Adipocyte (in vitro differentiated cells): Measurements from ENCODE around the gene DVL2.

Experiments
- DNase-seq: peaks from one replicate; pipeline ENCODE4 v3.0.0-alpha.2; 2015; ENCODE audit warnings: low read depth
- H3K27me3 ChIP-seq: replicated peaks from 2 replicates; pipeline ENCODE4 v1.7.0; 2013; ENCODE audit warnings: mild to moderate bottlenecking, low read length, moderate library complexity; ENCODE audit not compliant: control insufficient read depth, insufficient read depth
- H3K36me3 ChIP-seq: 2 replicates; pipeline ENCODE4 v1.7.0; 2013; ENCODE audit warnings: low read length, mild to moderate bottlenecking, moderate library complexity; ENCODE audit not compliant: control insufficient read depth, insufficient read depth, severe bottlenecking
- H3K4me1 ChIP-seq: 2 replicates; pipeline ENCODE4 v1.7.0; 2013; ENCODE audit warnings: mild to moderate bottlenecking, low read length, moderate library complexity; ENCODE audit not compliant: control insufficient read depth, insufficient read depth
- H3K4me3 ChIP-seq: 2 replicates; pipeline ENCODE4 v1.7.0; 2013; ENCODE audit warnings: mild to moderate bottlenecking, low read length, moderate library complexity
- H3K9ac ChIP-seq: 2 replicates; pipeline ENCODE4 v1.7.0; 2013; ENCODE audit warnings: mild to moderate bottlenecking, low read length, moderate library complexity
- H3K9me3 ChIP-seq: 2 replicates; pipeline ENCODE4 v1.7.0; 2013; ENCODE audit warnings: mild to moderate bottlenecking, low read length, moderate library complexity; ENCODE audit not compliant: control insufficient read depth

Gene DVL2

GRCh38 chr17:7204336-7204735, 30.0 kb downstream of the DVL2 start:
- peak overlapping the region; percentile 79 for H3K9ac ChIP-seq
- peak overlapping the region; percentile 83 for H3K4me3 ChIP-seq
- no peaks in the 10 kb centered on the region for H3K27me3 ChIP-seq
- H3K4me1 ChIP-seq = peaks cover 7% of the 10 kb centered on the region
- H3K36me3 ChIP-seq = peaks cover 31% of the 10 kb centered on the region
- H3K9me3 ChIP-seq = no peaks in the 10 kb centered on the region
- no peak for DNase-seq

- DNase-seq = no peak
- H3K9me3 ChIP-seq = no peaks in the 10 kb centered on the region
- peaks cover 31% of the 10 kb centered on the region for H3K36me3 ChIP-seq
- no peak overlapping the region for H3K4me3 ChIP-seq
- no peak overlapping the region for H3K9ac ChIP-seq
- H3K27me3 ChIP-seq = no peaks in the 10 kb centered on the region
- peaks cover 7% of the 10 kb centered on the region for H3K4me1 ChIP-seq
These were observed 30.9 kb downstream of the DVL2 start for GRCh38 chr17:7203391-7203790.

DNA sequence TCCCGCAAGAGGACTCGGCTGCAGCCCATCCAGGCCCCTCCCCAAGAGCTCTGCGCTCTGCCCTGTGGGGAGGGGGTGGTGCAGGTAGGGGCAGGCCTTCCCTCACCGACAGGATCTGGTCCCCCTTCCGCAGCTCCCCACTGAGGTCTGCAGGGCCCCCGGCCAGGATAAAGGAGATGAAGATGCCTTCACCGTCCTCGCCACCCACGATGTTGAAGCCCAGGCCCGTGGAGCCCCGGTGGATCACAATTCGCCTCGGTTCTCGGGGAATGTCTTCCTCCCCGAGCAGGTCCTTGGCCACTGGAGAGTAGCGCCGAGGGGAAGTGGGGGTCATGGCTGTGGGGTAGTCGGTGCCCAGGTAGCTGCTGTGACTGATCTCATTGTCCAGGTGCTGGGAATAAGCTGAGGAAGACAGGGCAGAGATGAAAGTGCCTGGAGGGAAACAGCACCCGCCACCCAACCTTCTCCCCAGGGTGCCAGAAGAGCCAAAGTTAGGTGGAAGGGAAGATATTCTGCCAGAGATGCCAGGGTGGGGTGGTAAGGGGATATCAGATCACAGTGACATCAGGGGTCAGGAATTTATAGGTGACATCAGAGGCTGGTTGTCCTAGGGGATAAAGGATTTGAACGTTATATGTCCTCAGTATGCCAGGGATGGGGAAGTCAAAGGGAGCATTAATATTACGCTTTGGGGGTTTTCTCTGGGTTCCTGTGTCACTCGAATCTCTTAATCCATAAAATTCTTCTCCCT, 37.5 kb downstream of the DVL2 start:
- H3K9ac ChIP-seq = no peak overlapping the region
- H3K9me3 ChIP-seq = no peaks in the 10 kb centered on the region
- H3K36me3 ChIP-seq = peaks cover 49% of the 10 kb centered on the region
- H3K27me3 ChIP-seq = no peaks in the 10 kb centered on the region
- no peak overlapping the region for H3K4me3 ChIP-seq
- DNase-seq = no peak
- no peaks in the 10 kb centered on the region for H3K4me1 ChIP-seq

GRCh38 chr17:7195971-7196370, 38.3 kb downstream of the DVL2 start:
- H3K9me3 ChIP-seq = no peaks in the 10 kb centered on the region
- no peak for DNase-seq
- H3K36me3 ChIP-seq = peaks cover 44% of the 10 kb centered on the region

DNA sequence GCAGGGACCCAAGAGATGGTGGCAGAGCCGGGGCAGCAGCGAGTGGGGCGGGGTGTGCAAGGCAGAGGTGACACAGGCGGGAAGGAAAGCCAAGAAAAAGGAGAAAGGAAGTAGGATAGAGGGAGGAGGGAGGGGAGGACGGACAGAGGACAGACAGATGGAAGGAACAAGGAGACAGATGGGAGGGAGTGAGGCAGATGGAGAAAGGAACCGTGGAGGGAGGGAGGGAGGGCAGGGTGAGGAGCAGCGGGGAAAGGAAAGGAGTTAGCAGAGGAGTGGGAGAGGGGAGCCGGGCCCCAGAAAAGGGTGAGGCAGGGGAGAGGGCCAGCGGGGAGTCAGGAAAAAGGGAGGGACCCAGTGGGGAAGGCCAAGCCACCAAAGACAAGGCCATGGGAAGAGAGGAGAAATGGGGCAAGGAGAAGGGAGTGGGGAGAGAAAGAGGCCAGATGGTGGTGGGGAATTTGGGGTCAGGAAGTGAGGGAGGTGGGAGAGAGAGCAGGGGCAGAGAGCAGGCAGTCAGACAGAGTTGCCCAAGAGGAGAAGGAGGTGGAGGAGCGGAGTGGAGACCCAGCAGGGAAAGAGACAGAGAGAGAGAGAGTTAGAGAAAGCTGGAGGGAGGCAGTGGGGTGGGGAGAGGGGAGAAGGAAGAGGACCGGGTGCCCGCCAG, 41.9 kb downstream of the DVL2 start:
- no peak overlapping the region for H3K4me3 ChIP-seq
- peaks cover 38% of the 10 kb centered on the region for H3K36me3 ChIP-seq
- no peaks in the 10 kb centered on the region for H3K4me1 ChIP-seq
- H3K9me3 ChIP-seq = no peaks in the 10 kb centered on the region
- no peak for DNase-seq
- H3K9ac ChIP-seq = no peak overlapping the region
- H3K27me3 ChIP-seq = no peaks in the 10 kb centered on the region

More at GRCh38 chr17:7195971-7196370, 38.3 kb downstream of the DVL2 start:
- no peak overlapping the region for H3K9ac ChIP-seq
- no peak overlapping the region for H3K4me3 ChIP-seq
- H3K4me1 ChIP-seq = no peaks in the 10 kb centered on the region
- H3K27me3 ChIP-seq = no peaks in the 10 kb centered on the region

DNA sequence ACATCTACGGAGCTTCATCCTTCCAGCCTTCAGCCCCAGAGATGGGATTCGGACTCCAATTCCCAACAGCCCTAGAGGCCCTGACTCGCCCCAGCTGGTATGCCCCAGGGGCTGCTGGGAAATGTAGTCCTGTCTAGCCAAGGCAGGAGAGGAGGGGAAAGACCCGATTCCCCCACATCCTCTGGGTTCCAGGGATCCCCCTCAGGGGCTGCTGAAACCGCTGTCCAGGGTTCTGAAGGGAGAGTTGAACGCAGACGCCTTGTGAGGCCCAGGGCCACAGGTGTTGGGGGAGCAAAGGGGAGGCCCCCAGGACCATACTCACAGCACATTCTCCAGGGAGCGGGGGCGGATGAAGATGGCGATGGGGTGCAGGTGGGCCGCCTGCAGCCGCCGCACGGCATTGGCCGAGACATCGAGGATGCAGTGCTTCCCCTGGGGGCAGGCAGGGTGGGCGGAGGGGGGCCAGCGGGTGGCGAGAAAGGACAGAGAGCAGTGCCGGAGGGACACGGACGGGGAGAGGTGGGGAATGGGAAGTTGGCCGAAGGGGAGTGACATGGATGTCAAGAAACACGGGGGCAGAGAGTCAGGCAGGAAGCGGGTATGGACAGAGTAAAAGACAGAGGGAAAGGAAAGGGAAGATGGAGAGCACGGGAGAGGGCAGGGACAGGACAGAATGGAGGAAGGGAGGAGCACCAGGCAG, 42.6 kb downstream of the DVL2 start:
- DNase-seq = peak; percentile 46
- Histone ChIP-seq H3K27me3 (no peaks in the 10 kb centered on the region), H3K4me1 (no peaks in the 10 kb centered on the region), H3K9ac (no peak overlapping the region), H3K9me3 (no peaks in the 10 kb centered on the region), H3K4me3 (no peak overlapping the region), H3K36me3 (peaks cover 33% of the 10 kb centered on the region)

- DNase-seq = no peak
- no peak overlapping the region for H3K9ac ChIP-seq
- no peaks in the 10 kb centered on the region for H3K27me3 ChIP-seq
- H3K36me3 ChIP-seq = peaks cover 27% of the 10 kb centered on the region
- no peaks in the 10 kb centered on the region for H3K9me3 ChIP-seq
- H3K4me3 ChIP-seq = no peak overlapping the region
- no peaks in the 10 kb centered on the region for H3K4me1 ChIP-seq
These were observed 43.2 kb downstream of the DVL2 start for GRCh38 chr17:7191069-7191468.

DNA sequence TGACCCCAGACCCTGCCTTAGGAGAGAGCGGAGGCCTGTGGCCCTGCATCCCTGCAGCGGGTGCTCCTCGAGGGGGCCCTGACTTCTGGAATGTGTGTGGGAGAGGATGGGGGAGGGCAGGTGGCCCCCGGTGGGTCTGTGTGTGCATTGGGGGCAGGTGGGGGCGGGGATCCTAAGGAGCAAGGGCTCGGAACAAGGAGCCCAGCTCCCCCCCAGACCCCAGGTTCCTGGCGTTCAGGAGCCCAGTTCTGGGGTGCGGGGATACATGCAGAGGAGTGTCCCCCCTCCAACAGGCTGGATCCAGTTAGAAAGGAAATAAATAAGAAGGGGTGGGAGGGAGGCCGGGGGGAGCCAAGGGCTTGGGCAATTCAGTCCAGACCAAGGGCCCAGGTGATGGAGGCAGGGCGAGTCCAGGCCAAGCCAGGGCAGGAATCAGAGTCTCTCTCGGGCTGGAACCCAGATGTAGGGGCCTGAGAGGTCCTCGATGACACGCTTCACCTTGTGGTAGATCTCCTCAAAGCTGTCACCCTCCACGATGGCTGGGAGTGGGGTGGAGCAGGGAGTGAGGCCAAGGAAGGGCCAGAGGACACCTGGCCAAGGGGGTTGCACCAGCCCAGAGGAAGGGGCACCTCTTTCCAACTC, 43.9 kb downstream of the DVL2 start:
- no peak overlapping the region for H3K4me3 ChIP-seq
- H3K36me3 ChIP-seq = peaks cover 20% of the 10 kb centered on the region
- DNase-seq = no peak
- H3K9ac ChIP-seq = no peak overlapping the region
- H3K27me3 ChIP-seq = no peaks in the 10 kb centered on the region
- H3K9me3 ChIP-seq = no peaks in the 10 kb centered on the region
- H3K4me1 ChIP-seq = no peaks in the 10 kb centered on the region

DNA sequence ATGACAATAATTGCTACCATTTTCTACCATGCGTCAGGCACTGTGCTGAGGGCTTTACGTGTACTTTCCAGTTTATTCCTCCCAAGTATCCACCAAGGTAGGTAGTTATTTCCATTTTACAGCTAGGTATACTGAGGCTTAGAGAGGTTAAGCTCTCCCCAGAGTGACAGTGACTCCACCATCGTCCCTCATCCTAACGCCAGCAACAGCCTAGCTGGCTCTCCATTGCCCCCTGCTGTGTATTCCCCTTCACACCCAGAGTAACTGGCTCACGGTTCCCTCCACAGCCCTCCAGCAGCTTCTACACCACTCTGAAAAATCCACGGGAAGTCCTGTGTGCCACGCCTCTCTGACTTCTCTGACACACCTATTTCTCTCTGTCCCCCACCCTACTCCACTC, 48.1 kb downstream of the DVL2 start:
- no peaks in the 10 kb centered on the region for H3K27me3 ChIP-seq
- no peak overlapping the region for H3K9ac ChIP-seq
- no peaks in the 10 kb centered on the region for H3K9me3 ChIP-seq
- no peaks in the 10 kb centered on the region for H3K4me1 ChIP-seq
- H3K36me3 ChIP-seq = peaks cover 4% of the 10 kb centered on the region
- DNase-seq = no peak
- no peak overlapping the region for H3K4me3 ChIP-seq

- no peaks in the 10 kb centered on the region for H3K4me1 ChIP-seq
- no peak overlapping the region for H3K4me3 ChIP-seq
- DNase-seq = no peak
- no peaks in the 10 kb centered on the region for H3K9me3 ChIP-seq
- no peaks in the 10 kb centered on the region for H3K36me3 ChIP-seq
- no peaks in the 10 kb centered on the region for H3K27me3 ChIP-seq
- H3K9ac ChIP-seq = no peak overlapping the region
These were observed 49.7 kb downstream of the DVL2 start for GRCh38 chr17:7184647-7185046.

DNA sequence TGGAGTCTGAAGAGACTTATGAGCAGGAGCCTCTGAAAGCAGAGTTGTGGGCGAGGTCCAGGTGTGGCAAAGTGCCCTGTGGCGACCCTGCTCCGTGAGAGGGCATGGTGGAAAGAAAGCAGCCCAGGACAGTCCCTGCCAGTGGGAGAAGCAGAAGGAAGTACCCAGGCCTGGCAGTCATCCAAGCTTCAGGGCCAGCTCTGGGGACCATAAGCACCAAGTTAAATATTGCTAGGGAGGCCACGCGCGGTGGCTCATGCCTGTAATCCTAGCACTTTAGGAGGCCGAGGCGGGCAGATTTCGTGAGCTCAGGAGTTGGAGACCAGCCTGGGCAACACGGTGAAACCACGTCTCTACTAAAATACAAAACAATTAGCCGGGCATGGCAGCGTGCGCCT, 50.2 kb downstream of the DVL2 start:
- Histone ChIP-seq H3K36me3 (no peaks in the 10 kb centered on the region), H3K27me3 (no peaks in the 10 kb centered on the region), H3K9me3 (no peaks in the 10 kb centered on the region), H3K9ac (no peak overlapping the region), H3K4me3 (no peak overlapping the region), H3K4me1 (no peaks in the 10 kb centered on the region)
- DNase-seq = no peak
